ENCODE results near the gene KYNU.

DNA sequence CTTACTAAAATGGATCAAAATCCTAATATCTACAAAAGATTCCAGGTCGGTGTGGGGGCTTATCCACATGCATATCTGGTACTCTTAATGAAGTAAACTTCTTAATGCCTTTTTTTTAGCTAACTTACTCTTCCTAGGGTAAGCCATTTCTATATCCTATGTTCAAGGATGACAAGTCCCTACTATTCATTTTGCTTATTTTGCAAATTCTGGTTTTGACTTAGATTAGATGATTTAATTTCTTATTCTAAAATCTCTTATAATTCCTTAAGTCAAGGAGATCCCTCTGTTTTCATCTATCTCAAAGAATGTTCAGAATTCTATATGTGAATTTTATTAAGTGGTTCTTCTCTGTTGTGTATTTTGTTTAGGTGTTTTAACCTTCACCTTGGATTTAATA lies 79.7 kb downstream of the KYNU start:
- TF ChIP-seq, protein P1, sequence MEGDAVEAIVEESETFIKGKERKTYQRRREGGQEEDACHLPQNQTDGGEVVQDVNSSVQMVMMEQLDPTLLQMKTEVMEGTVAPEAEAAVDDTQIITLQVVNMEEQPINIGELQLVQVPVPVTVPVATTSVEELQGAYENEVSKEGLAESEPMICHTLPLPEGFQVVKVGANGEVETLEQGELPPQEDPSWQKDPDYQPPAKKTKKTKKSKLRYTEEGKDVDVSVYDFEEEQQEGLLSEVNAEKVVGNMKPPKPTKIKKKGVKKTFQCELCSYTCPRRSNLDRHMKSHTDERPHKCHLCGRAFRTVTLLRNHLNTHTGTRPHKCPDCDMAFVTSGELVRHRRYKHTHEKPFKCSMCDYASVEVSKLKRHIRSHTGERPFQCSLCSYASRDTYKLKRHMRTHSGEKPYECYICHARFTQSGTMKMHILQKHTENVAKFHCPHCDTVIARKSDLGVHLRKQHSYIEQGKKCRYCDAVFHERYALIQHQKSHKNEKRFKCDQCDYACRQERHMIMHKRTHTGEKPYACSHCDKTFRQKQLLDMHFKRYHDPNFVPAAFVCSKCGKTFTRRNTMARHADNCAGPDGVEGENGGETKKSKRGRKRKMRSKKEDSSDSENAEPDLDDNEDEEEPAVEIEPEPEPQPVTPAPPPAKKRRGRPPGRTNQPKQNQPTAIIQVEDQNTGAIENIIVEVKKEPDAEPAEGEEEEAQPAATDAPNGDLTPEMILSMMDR (IDR thresholded peaks at IDR 0.05; ENCODE audit: low read depth, low read length, poor library complexity, severe bottlenecking) = no peak
- no peak for TF ChIP-seq EZH2phosphoT487 (IDR thresholded peaks at IDR 0.05; ENCODE audit: borderline replicate concordance, low read length)
